GM19438 (cell line): ENCODE results near the gene C14orf180.

Experiments used
- ATAC-seq: cut with Tn5 transposase; IDR thresholded peaks from one replicate; pipeline ENCODE4 v1.9.1; 2021; ENCODE audit warnings: low read depth; ENCODE audit not compliant: unreplicated experiment

The C14orf180 gene

DNA sequence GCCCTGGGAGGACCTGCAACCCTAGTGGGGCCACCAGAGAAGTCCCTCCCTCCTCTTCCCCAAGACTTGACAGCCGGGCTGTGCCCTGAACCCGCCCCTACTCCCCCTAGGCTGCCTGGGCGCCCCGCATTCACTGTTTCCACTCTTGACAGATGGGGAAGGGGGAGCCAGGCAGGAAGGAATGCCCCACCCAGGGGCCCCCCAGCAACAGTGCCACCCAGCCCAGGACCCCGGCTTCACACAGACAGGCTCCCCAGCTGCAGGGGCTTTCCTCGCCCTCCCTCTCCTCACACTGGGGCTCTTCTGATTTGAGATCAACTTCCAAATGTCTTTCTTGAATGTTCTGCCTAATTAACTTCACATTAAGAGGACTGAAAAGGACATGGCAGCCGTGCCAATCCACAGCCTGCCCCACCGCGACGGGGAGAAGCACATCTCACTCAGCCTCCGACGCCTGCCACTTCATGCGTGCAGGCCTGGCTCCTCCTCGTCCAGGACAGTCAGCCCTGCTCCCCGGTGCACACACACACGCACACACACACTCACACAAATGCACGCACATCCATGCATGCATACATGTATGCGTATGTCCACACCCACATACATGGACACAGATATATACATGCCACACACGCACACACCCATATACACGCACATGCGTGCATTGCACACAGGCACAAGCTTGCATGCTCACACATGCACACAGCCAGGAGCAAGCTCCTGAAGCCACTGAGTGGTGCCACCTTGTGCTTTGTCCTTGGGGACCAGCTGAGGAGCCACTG lies 19.6 kb upstream of the C14orf180 start:
- no peak for ATAC-seq

DNA sequence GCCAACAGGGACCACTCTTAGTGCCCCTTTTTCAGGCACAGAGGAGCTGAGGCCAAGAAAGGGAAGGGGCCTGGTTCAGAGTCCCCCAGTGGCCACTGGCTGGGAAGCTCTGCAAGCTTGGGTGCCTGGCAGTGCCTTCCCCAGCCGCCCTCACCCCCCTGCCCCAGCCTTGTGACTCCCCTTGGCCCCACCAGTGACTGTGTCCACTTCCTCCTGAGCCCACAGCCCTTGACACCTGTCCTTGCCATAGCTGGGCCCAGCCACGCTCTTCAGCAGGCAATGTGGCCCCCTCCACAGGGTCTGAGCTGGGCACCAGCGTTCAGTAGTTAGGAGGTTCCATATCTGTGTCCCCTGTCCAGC lies 19.0 kb upstream of the C14orf180 start:
- no peak for ATAC-seq

DNA sequence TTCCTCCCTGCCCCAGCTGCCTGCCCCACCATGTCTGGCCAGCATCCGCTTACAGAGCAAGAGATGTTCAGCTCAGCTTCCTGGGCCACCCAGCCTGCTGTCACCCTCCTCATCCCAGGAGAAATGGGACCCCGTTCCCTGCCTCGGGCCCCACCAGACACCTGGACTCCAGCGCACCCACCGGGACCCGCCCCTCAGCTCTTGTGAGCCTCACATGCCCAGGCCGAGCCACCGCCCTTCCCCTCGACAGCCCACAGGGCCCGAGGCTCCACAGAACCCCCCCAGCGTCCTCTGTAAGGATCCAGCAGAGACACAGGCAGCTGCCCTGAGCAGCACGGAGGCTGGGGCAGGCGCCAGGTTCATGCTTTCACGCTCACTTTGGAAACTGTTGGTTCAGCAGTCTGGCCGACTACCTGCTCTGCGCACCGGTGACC lies 18.4 kb upstream of the C14orf180 start:
- no peak for ATAC-seq

DNA sequence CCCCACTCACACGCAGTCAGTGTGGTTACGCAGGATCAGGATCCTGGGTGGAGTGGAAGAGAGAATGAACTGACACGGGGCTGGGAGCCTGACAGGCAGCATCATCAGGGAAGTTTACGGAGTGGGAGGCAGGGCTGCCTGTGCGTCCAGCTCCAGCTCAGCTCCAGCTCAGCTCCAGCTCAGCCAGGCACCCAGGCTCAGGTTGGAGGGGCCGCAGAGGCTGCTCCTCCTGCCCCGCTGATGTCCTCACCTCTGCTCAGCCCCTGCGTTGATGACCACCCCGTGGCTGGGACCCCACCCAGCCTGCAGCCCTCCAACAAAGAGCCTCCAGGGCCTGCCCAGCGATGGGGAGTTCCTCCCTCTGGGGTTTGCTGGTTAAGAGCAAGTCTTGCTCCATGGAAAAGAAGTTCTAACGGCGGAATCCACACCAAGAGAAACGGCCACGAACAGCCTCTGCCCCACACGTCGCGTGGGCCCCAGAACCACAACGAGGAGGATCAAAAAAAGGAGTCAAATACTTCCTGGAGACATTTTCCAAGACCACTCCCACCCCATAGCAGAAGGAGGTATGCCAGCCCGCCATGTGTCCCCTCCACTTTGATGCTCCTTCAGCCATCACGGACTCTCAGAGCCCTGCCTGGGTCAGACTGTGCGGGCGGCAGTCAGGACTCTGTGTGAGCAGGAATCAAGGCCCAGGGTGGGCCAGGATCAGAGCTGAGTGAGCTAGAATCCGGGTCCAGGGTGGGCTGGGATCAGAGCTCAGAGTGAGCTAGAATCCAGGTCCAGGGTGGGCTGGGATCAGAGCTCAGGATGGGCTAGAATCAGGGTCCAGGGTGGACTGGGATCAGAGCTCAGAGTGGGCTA lies 17.7 kb upstream of the C14orf180 start:
- ATAC-seq = no peak

DNA sequence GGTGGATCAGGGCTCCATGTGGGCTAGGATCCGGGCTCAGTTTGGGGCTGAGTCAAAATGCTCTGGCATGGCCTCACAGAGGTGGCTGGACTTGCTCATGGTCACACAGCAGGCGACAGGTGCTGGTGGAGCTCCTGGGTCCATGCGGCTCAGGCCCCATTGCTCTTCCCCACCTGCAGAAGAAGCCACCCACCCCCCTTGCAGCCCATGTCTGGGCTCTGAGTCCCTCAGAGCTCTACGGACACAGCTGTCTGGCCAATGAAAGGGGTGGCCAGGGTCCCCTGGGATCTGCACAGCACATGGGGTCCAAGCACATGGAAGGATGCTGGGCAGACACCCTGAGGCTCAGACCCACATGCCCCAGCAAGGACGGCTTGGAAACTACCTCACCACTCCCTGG lies 17.0 kb upstream of the C14orf180 start:
- ATAC-seq = no peak

DNA sequence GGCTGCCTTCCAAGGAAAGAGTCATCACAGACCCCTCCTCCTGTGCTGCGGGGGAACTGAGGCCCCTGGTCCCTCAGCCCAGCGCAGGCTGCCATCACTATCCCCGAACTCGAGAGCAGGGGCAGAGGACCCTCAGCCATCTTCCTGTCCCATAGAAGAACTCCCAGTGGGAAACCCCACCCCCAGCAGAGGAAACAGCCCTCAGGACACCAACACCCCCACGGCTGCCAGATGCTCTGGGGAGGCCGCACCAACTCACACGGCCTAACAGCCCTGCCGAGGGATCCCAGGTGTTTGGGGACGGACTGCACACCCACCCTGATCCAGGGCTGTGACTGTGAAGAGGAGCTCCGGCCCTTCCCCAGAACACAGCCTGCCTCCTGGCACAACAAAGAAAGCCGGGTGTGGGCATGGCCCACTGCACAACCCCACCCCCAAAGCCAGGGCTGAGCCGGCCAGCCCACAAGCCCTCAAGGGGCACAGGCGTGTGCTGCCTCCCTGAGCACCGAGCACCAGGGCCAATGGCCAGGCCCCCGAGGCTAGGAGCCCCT lies 16.3 kb upstream of the C14orf180 start:
- ATAC-seq = no peak

DNA sequence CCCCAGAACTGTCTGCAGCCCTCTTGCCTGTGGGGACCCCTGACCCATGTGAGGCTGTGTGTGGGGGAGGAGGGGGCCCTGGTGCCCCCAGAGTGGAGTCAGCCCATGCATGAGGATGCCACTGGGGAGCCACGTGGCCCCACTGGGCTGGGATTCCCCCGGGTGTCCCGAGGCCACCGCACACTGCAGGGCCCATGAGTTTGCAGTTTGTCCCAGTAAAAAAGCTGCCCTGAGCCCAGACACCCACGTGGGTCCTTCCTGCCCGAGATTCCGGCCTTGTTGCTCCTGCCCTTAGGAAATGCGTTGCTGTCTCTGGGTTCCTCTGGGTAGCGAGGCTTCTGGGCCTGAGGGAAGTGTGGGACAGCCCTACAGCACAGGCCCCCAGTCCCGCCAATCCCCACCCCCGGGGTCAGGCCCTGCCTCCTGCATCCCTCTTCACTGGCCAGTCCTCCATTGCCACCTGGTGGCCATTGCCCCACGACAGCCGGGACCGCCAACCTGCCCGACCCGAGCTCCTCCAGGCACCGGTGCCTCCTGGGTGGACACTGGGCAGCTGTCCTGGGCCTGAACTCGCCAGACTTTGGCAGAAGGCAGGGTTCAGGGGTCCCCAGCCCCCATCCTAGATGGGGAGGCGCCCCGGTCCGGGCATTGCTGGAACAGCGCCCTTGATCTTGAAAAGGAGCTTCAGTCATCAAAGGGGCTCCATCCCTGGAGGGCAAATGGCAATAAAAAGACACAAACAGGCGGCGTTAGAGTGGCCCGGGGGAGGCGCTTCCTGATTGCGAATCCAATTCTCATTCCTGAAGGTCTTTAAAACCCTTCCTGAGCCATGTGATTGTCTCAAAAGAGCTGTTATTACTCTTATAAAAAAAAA lies 15.6 kb upstream of the C14orf180 start:
- no peak for ATAC-seq

DNA sequence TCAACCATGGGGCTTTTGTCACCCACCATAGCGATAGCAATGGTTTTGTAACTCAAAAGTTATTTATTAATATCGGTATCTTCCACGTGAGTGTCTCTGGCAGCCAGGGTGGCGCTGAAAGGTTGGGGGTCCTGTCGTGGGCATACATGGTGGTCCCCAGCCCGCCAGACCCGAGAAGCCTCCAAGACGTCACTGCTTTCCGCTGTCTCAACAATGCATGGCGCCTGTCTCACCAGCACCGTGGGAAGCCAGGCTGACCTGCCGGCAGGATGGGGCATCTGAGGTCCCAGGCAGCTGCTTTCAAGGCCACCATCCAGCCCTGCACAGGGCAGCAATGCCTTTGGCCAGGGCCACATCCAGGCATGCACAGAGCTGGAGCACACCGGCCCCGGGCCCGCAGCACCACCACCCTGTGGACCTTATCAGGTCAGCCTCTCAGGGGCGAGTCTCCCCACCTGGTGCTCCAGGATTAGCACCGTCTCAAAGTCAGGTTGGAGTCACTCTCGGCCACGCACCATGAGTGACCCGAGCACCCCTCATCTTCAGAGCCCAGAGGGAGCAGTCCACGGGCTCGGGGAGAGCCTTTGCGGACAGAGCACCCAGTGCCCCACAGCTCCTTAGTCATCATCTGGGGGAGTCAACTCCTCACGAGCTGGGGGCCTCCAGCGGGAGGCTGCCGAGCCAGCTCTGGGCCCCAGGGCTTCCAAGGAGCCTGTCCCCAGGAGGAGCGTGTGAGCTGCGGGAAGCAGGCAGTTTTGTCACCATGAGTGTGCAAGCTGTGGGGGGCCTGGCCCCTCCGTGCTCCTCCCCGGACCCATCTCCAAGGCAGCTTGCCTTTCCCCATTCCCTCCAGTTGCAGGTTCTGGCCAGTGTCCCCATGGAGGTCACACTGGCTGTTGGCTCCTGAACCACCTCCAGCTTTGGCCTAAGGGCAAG lies 14.6 kb upstream of the C14orf180 start:
- ATAC-seq = no peak

DNA sequence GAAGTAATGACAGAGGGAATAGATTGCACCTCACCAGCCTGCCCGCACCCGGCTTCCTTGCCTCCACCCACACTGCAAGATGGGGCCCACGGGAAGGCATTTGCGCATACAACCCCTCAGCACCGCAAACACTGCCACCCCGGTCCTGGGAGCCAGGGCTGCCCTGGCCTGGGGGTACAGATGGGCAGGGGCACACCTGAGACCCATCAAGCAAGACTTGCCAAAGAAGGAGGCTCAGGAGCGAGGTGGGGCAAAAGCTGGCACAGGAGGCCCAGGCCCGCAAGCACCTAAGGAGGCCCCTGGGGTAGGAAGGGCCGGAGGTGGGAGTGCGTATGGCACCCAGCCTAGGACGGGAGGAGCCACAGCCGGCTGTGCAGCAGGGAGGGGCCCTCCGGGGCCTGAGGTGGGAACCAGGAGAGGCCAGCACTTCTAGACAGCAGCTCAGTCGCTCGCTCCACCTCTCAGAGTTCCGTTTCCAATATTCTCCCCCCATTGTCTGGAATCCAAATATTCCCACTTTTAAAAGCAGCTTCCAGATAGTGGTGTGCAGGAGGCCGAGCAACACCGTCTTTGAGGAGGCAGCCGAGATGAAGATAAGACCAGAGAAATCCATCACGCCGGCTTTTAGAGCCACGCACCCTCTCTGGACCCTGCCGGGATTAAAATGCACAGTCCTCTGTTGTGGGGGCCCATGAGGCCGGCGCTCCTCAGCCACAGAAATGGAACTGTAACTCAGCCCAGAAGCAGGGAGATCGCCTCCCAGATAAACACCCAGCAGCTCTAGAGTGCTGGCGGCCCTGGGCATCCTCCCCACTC lies 12.2 kb upstream of the C14orf180 start:
- no peak for ATAC-seq

DNA sequence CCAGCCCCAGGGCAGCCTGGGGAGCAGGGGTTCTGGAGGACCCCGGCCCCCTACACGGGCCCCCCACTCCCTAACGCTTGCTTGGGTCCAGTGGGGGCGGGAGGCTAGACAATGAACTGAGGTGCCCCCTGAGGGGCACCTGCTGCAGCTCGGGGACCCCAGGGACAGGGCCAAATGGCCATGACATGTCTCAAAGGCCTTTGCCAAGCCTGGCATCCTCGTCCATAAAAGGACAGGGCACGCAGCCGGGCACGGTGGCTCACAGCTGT lies 11.7 kb upstream of the C14orf180 start:
- ATAC-seq = no peak

DNA sequence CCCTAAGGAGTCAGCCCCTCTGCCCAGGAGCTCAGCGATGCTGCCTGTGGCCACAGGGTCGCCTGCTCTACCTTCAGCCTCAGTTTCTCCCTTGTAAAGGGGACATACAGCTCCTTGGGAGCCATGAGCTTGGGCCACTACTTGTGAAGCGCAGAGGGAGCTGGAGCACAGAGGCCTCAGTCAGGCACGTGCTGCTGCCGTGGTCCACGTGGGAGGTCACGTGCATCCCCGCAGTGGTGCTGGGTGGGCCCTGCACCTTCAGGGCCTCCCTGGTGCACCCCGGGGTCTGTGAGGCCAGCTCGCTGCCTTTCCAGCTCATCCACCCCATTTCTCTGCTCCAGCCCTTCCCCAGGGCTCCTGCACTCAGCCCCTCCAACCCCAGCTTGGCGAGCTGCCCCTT lies 10.9 kb upstream of the C14orf180 start:
- no peak for ATAC-seq

DNA sequence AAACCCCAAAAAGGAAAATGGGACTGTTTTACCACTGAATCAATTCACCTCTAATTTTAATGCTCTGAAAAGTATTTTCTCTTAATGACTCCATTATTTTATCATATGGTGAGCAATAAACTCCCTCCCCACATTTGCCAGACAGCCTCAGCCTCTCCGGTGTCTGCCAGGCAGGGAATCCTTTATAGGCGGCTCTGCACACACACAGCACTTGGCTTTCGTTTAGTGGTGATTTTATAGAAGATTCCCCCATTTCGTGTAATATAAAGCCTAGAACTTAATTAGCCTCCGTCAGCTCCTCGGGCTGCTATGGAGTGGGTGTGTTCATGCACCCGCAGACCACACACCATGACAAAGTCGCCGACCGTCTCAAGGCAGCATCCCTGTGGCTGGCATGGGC lies 10.1 kb upstream of the C14orf180 start:
- no peak for ATAC-seq

DNA sequence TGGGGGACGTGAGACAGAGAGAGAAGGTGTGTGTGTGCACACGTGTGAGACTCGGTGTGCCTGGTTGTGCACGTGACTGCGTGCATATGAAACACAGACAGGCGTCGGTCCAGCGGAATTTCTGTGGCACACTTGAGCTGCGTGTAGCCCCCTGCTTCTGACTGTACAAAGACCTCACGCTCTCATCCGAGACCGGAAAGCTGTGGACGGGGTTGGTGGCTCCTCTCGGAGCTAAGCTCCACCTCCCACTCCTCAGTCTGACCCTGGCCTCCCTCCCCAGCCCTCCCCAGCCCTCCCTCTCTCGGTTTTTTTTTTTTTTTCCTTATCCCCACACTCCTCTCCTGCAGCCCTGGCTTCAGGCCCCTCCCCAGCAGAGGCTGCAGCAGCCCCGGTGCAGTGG lies 8.3 kb upstream of the C14orf180 start:
- no peak for ATAC-seq

DNA sequence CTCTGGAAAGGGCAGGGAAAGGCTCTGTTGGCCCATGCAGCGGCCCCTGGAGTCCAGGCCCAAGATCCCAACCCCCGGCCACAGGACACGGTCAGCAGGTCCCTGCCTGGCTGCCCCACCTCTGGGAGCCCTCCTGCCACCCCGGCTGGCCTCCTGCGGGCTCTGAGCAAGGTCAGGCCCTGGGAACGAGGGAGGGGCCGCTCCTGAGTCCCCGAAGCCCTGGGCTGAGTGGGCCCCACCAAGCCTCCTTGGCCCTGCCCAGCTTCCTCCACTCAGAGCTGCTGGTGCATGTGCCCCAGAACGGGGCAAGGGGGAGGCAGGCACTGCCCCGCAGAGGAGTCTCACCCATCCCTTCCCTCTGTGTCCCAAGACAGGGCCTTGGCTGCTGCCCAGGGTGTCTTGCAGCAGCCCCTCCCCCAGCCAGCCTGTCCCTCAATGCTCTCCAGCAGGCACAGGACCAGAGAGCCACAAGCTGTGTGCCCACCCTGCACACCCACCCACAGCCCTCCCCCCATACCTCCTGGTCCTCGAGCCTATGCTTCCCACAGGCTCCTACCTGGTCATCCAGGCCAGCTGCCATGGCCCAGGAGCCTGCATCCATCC lies 7.4 kb upstream of the C14orf180 start:
- no peak for ATAC-seq

DNA sequence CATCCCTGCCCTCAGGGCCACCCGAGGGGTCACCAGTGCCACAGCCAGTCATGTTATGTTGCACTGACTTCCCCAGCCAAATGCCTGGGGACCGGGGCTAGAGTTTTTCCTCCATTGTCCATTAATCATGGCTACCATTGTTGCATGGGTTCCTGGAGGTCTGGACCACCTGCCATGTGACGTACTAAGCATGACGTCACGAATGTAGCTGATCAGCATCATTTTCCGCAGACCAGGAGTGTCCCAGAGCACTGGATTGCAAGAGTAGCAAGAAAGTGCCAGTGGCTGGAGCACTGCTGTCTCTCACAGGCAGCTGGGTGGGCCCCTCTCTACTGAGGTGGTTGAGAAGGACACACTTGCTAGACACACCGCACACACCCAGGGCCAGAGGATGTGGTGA lies 6.9 kb upstream of the C14orf180 start:
- ATAC-seq = no peak

DNA sequence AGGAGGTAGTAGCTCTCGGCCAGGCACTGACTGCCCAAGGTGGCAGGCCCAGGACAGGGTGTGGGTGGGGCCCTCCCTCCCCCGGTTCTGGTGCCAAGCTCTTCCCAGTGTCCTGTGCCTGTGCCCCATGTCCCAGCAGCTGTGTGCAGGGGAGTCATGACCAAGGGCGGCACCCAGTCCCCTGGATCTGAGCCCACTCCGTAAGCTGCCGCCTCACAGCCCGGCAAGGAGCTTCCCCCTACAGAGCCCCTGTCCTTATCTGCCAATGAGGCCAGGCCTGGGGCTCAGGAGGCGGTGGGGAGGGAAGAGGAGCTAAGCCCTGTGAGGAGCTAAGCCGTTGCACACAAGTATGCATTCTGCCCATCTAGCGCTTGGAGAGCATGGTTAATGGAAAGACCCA lies 5.6 kb upstream of the C14orf180 start:
- no peak for ATAC-seq

DNA sequence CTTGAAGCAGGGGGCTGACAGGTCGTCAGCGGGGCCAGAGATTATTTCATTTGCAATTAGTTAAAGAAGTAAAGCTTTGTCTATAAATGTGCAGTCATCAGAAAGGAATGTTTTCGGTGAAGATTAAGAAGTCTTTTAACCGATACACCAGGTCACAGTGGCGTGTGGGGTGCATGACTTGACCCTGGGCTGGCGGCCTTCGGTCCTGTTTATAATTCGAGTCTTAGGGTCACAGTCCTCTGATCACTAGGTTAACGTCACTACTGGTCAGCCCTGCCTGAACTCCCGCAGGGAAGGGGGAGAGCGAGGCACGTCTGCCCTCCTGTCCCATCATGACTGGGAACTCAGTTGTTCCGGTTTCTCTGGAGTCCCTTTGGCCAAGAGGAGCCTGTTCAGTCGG lies 5.0 kb upstream of the C14orf180 start:
- ATAC-seq = no peak

DNA sequence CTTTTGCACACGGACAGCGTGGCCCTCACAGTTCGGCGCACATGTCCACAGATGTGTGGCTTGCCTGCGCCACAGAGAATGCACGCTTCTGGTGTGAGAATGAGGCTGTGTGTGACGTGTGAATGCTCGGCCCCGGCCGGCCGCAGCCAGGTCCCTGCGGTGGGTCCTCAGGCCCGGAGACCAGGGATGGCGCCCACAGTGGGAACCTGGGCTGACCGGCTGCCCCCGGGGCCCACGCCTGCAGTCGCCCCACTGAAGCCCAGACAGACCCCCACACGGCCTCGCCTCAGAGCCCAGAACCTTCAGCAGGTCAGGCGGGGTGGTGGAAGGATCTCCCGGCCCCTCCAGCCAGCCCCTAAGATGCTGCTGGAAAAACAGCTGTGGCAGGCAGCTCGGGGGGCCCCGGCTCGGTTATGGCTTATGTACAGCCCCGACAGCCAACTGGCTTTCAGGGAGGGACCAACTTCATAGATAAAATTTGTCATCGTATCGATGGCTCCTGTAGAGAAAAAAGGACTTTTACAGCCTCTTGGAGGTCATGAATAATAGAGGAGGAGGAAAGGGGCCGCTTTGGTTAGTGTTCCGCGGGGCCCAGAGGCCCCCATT lies 4.5 kb upstream of the C14orf180 start:
- ATAC-seq = no peak
